ENCODE results near the gene RESP18.

GRCh38 chr2:219327719-219328118, 4.8 kb downstream of the RESP18 start:
- TF ChIP-seq, protein P1, sequence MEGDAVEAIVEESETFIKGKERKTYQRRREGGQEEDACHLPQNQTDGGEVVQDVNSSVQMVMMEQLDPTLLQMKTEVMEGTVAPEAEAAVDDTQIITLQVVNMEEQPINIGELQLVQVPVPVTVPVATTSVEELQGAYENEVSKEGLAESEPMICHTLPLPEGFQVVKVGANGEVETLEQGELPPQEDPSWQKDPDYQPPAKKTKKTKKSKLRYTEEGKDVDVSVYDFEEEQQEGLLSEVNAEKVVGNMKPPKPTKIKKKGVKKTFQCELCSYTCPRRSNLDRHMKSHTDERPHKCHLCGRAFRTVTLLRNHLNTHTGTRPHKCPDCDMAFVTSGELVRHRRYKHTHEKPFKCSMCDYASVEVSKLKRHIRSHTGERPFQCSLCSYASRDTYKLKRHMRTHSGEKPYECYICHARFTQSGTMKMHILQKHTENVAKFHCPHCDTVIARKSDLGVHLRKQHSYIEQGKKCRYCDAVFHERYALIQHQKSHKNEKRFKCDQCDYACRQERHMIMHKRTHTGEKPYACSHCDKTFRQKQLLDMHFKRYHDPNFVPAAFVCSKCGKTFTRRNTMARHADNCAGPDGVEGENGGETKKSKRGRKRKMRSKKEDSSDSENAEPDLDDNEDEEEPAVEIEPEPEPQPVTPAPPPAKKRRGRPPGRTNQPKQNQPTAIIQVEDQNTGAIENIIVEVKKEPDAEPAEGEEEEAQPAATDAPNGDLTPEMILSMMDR (IDR thresholded peaks at IDR 0.05), result no peak
- TF ChIP-seq POLR2A (IDR thresholded peaks at IDR 0.05), result no peak
- no peak for TF ChIP-seq EP300 (IDR thresholded peaks at IDR 0.05)

Measured in tibial nerve (tissue), 4 donors.